A549 treated with Hydrocortisone at 1 μM for 4 hours (cell line): ENCODE results near the gene TES. TPM values are rescaled to one million over a fixed set of nuclear protein-coding genes. Genes with fewer than 3 reads are reported as not detected.

Source experiments
- total RNA-seq: library from RNA; stranded (reverse); fragments of 200-300 nt; extraction: Qiagen RNA extraction; gene quantifications from 5 replicates; pipeline ENCODE4 v1.2.3, GENCODE V29; 2022

Gene TES
- 58.8 to 79.7 TPM (median 70.5 TPM) in 5 replicates for total RNA-seq

GRCh38 chr7:116210345-116211005 lies at the start of gene TES:
Gene TES (plus strand): TSS chr7:116210539. CDS start chr7:116210708, 169 bp downstream.

Other genes starting within 250 kb of the TES start
- gene TFEC, start 179.8 kb upstream of the TES start, total RNA-seq = 0.03 to 0.06 TPM (median 0.05 TPM) in 4 of 5 replicates, not detected in the other